8988T (cell line): ENCODE results near the gene KCTD15.

Source experiments
- DNase-seq: peaks from one replicate; pipeline ENCODE4 v3.0.0; 2011

KCTD15 gene

DNA sequence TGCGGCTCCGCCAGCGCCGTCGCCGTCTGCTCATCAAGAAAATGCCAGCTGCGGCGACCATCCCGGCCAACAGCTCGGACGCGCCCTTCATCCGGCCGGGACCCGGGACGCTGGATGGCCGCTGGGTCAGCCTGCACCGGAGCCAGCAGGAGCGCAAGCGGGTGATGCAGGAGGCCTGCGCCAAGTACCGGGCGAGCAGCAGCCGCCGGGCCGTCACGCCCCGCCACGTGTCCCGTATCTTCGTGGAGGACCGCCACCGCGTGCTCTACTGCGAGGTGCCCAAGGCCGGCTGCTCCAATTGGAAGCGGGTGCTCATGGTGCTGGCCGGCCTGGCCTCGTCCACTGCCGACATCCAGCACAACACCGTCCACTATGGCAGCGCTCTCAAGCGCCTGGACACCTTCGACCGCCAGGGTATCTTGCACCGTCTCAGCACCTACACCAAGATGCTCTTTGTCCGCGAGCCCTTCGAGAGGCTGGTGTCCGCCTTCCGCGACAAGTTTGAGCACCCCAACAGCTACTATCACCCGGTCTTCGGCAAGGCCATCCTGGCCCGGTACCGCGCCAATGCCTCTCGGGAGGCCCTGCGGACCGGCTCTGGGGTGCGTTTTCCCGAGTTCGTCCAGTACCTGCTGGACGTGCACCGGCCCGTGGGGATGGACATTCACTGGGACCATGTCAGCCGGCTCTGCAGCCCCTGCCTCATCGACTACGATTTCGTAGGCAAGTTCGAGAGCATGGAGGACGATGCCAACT, 24.4 kb upstream of the KCTD15 start:
- no peak for DNase-seq

DNA sequence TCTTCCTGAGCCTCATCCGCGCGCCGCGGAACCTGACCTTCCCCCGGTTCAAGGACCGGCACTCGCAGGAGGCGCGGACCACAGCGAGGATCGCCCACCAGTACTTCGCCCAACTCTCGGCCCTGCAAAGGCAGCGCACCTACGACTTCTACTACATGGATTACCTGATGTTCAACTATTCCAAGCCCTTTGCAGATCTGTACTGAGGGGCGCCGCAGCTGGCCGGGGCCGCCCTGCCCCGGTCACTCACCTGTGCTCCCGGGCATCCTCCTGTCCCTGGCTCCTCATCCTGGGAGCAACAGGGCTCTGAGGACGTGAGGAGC, 23.9 kb upstream of the KCTD15 start:
- DNase-seq = no peak

DNA sequence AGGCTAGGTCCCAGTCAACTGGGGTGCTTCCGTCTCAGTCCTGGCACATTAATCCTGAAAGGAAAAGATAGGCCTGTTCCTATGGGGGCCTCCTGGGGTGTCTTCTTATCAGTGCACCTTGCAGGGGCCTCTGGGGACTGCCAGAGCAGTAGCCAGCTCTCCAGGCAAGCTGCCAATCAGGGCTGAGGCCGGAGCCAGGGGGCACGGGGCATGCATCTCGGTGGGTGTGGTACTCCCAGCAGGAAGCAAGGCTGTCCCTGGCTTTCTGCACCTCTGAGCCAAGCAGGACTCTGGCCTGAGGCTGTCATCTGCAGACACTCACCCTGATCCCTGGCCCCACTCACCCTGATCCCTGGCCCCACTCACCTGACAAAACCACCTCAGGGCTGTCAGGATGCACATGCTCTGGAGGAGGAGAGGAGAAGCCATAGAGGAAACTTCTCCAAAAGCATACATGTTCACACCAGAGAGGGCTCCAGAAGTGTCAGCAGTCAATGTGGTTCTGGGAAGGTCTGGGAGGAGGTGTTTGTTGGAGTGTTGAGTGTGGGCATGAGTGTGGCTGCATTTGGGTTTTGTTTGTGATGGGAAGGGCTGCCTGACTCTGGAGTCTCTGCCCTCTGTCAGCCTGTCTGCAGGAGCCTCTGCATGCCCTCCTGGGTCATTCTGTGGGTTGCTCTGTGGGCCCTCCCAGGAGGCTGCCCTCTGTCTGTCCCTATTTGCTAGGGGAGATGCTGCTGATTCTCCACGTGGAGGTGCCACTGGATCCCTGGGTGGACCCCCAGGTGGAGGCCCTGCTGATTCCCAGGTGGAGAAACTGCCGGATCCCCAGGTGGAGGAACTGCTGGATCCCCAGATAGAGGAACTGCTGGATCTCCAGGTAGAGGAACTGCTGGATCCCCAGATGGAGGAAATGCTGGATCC, 22.7 kb upstream of the KCTD15 start:
- DNase-seq = no peak

DNA sequence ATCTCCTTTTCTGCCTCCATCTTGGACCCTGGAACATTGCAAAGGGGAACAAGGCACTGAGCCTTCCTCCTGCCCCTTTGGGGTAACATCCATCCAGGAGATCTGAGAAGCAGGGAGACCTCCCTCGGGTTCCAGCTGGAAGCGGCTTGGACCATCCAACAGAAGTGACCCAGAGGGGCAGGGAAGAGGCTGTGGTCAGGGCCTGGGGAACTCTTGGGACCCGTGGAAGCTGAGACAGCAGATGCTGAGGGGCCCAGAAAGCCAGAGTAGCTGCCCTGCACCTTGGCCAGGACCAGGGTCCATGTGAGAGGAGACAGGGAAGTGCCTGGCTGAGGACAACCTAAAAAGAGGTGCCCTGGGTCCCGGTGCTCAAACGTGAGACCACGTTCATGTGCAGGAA, 21.9 kb upstream of the KCTD15 start:
- no peak for DNase-seq

GRCh38 chr19:33775731-33776487, 20.8 kb upstream of the KCTD15 start:
- DNase-seq = no peak

DNA sequence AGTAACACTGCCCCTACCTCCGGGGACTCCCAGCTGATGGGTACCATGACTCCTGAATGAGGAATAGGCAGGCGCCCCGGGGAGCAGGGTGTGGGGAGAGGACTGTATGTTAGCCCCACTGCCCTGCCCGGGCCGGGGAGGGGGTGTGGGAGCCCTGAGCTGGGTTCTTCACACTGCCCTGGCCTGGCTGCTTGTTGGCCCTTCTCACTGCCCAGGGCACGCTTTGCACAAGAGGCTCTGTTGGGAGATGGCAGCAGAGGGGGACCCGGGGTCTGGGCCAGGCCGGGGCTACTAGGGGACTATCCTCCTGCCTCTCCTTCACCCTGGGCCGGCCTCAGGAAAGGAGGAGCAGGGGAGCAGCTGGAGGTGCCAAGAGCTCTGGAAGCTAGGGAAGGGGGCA, 19.3 kb upstream of the KCTD15 start:
- DNase-seq = no peak

DNA sequence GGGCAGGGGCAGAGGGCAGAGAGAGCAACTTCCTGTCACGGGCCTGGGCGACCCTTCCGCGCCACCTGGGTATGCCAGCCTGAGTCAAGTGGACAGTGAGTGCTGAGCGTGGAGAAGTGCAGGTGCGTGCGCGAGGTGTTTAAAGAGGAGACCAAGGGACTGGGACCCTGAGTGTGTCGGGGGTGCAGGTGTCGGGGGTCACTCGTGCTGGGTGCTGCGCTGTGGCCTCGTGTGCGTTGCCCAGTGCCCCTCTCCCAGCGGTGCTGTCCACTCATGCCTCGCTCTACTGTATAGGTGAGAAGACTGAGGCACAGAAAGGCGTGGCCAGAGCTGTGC, 18.9 kb upstream of the KCTD15 start:
- no peak for DNase-seq

DNA sequence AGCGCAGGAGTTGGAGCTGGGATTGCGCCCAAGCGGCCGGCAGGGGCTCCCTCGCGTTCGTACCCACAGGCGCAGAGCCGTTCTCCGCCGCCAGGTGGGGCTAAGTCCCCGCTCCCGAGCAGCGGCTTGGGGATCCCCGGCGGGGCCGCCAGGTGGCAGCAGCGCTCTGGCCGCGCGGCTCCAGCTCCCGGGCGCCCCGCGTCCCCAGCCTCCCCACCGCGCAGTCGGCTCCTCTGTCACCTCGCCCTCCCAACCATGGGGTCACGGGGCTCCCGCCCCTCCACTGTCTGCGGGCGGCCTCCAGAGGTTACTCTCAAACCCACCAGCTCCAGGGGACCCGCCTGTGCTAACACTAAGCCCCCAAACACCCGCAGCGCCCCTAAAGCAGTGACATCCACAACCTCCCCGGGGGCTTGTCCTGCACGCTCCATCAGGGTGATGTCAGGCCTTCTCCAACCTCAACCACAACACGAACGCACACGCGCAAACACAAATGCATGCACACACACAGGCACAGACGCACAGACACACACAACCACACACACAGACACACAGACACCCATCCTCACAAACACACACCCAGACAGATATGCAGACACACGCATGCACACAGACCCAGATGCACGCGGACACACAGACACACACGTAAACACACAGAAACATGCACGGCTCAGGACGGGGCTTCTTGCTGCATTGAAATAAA, 18.4 kb upstream of the KCTD15 start:
- peak; percentile 99 for DNase-seq

DNA sequence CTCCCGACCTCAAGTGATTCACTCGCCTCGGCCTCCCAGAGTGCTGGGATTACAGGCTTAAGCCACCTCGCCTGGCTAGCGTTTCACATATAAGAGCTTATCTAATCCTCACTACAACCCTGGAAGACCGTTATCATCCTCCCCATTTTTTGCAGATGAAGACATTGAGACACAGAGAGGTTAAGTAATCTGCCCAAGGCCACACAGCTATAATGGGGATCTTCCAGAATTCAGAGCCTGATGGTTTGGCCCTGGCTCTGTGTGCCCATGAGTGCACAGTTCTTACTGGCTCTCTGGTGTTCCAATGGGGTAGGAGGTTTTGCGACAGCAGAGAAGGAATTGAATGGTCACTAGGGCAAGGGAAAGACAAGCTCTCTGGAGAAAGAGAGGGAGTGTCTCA, 16.8 kb upstream of the KCTD15 start:
- DNase-seq = no peak

DNA sequence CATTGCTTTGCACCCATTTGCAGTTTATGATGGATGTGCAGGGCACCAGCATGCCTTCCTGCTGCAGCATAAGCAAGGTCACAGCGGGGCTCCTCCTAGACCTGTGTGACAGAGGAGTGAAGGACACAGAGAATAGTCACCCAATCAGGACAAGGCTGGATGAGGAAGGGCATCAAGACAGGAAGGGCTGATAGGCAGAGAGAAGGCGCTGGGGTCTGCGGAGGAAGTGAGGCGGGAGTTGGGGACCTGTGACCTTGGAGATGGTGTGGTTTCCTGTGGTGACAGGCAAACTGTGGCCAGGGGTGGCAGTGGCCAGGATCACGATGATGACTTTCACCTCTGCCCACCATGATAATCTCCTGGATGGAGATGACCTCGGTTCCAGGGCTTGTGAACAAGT, 16.4 kb upstream of the KCTD15 start:
- no peak for DNase-seq

GRCh38 chr19:33780746-33781145, 15.9 kb upstream of the KCTD15 start:
- no peak for DNase-seq

GRCh38 chr19:33781415-33781935, 15.2 kb upstream of the KCTD15 start:
- DNase-seq = no peak

DNA sequence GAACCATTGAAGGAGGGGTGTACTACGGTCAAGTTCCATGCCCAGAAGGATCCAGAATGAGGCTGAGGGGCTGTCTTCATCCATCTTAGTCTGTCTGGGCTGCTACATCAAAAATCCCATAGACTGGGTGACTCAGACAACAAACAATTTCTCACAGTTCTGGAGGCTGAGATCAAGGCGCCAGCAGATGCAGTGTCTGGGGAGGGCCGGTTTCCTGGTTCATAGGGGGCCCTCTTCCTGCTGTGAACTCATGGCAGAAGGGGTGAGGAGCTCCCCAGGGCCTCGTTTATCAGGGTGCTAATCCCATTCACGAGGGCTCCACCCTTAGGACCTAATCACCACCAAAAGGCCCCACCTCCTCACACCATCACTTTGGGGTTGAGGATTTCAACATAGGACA, 14.7 kb upstream of the KCTD15 start:
- DNase-seq = no peak

GRCh38 chr19:33784432-33784831, 12.2 kb upstream of the KCTD15 start:
- no peak for DNase-seq

DNA sequence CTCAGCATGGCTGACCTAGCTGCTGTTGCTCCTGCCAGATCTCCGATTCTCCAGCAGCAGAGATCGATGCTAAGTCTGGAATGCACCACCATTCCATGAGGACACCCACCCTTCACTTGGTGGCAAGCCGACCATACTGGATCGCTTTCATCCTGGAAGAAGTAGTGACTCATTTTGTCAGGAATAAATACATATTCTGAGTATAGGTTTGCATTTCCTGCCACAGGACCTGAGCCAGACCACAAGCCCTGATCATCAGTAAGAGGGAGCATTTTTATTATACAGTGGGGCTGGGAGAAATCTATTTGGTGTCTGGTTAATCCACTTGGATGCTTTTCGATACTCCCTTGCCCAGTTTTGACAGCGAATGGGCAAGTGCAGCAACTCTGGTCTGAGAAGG, 10.9 kb upstream of the KCTD15 start:
- DNase-seq = no peak

DNA sequence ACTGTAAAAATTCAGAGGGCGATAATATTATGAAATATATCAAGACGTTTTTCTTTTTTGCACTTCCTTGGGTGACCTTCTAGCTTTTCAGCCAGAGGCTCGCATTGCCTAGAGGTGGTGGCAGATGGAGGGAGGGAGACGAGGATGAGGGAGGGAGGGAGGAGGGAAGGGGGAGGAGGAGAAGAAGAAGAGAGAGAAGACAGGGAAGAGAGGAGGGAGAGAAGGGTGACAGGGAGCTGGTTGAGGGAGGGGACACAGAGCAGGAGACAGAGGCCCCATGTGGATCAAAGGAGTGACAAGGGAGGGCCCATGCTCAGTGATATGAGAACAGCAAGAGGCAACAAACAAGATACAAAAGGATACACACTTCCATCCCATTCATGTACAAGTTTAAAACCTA, 8.0 kb upstream of the KCTD15 start:
- no peak for DNase-seq

- DNase-seq = no peak
Measured at GRCh38 chr19:33789344-33789743, 7.3 kb upstream of the KCTD15 start.

- DNase-seq = no peak
Measured at GRCh38 chr19:33794683-33795369, 1.8 kb upstream of the KCTD15 start.

DNA sequence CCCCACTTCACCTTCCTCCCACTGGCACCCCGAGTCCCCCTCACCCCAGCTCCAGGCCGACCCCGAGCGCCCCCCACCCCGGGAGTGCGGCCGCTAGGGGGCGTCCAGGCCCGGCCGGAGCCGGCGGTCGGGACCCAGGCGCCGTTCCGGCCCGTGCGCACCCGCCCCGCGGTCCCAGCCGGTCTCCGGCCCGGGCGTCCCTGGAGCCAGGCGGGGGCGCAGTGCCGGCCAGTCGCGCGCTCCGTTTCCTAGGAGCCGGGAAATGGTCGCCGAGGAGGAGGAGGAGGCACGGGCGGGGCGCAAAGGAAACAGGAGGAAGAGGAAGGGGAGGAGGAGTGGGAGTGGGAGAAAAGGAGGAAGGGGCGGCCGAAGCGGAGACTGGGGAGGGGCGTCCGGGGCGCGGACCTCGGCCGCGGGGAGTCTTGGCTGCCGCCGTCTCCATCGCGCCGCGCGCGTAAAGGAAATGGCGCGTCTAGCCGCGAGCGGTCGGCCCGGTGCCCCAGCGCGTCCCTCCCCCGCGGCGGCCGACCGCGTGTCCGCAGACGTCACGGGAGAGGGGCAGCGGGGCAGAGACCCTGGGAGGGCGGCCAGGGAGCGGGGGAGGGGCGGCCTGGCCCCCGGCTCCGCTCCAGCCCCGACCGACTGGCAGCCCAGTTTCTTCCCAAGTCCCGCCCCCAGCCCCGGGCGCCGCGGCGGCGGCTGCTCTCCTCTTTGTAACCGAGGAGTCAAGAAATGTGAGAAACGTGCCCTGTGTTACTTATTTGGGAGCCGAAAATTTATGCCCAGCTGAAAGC, 1.1 kb upstream of the KCTD15 start:
- peak; percentile 97 for DNase-seq

DNA sequence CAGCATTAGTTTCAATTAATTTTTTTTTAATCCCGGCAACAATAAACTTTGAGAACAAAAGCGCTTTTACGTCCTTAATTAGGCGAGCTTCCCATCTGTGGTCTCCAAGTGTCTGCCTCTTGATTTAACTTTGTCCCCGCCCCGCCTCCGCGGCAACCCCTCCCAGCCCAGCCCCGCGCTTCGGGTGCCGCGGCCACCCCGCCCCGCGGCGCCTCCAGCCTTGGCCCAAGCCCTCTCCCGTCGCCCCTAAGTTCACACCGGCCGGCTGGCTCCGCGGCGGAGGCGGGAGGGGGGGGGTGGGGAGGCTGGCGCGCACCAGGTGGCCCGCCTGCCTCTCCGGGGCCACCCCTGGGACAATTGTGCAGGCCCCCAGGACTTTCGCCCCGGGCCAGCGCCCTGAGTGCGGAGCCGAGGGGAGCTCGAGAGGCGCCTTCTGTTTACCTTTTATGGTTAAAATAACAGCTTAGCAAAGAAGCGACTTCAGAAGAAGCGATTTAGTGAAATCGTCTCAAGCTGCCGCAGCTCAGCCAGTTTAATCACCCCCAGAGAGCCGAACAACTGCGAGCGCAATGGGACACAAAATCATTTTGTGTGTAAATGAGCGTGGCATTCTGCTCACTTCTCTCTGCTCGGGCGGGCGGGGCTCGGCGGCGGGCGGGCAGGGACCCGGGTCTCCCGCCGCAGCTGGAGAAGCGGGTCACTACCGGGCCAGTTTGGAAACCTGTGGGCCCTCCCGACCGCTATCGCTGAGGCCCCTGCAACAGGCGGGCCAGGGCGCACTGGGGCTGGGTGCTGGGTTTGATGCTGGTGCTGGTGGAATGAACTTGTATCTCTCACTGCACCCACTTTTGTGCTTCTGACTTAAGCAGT, 1.4 kb downstream of the KCTD15 start:
- no peak for DNase-seq
